SK-N-SH (cell line): ENCODE measurements around the gene HPCAL4. TPM values are rescaled to one million over a fixed set of nuclear protein-coding genes. Genes with fewer than 3 reads are reported as not detected.

Source experiments
- CTCF ChIA-PET: fragments of 300-600, 350-600 bp; formaldehyde crosslinking; extraction: SDS; loops from one replicate; lab custom pipeline; 2021; lab: Yijun Ruan, JAX
- POLR2A ChIA-PET: fragments of 350-600 bp; sonication (Branson Sonifier 250); formaldehyde crosslinking; extraction: SDS; loops from one replicate; lab custom pipeline; 2020; ENCODE audit warnings: antibody characterized with exemption, inconsistent platforms; lab: Yijun Ruan, JAX
- DNase-seq: peaks from one replicate; pipeline ENCODE4 v3.0.0; 2012
- H2AFZ ChIP-seq: fragments of 200-600 bp; sonication (generic); 2 replicates; pipeline ENCODE4 v1.8.1; 2016; ENCODE audit warnings: antibody characterized with exemption, mild to moderate bottlenecking, low read depth
- H3F3A ChIP-seq: fragments of 200-600 bp; sonication (generic); replicated peaks from 2 replicates; pipeline ENCODE3; 2016; ENCODE audit warnings: antibody characterized with exemption, mild to moderate bottlenecking; ENCODE audit not compliant: insufficient read depth
- H3K27ac ChIP-seq, 2 experiments: fragments of 200-500 bp in 1 of 2; fragments of 200-600 bp in 1 of 2; sonication (Bioruptor generic) in 1 of 2; sonication (generic), shearing (Covaris generic) in 1 of 2; 2 replicates each; pipeline versions ENCODE4 v1.5.1 to v1.6.1; 2014 to 2016; ENCODE audit warnings: low read depth in 2 of 2, inconsistent platforms in 1 of 2, low read length in 1 of 2, mild to moderate bottlenecking in 1 of 2, mixed read lengths in 1 of 2
- H3K27me3 ChIP-seq: fragments of 200-600 bp; sonication (generic), shearing (Covaris generic); 2 replicates; pipeline ENCODE4 v1.6.1; 2016; ENCODE audit warnings: mixed run types; ENCODE audit not compliant: insufficient read depth
- H3K36me3 ChIP-seq, 2 experiments: fragments of 200-500 bp in 1 of 2; fragments of 200-600 bp in 1 of 2; sonication (Bioruptor generic) in 1 of 2; sonication (generic) in 1 of 2; replicated peaks in 1 of 2; 2 replicates each; pipeline versions ENCODE3 to v1.5.1; 2014 to 2016; ENCODE audit warnings: low read length in 1 of 2, mild to moderate bottlenecking in 1 of 2; ENCODE audit not compliant: insufficient read depth in 2 of 2, control insufficient read depth in 1 of 2
- H3K4me1 ChIP-seq, 2 experiments: fragments of 200-500 bp in 1 of 2; fragments of 200-600 bp in 1 of 2; sonication (Bioruptor generic) in 1 of 2; sonication (generic), shearing (Covaris generic) in 1 of 2; 2 replicates each; pipeline versions ENCODE4 v1.5.1 to v1.6.1; 2014 to 2016; ENCODE audit warnings: low read depth in 1 of 2, low read length in 1 of 2, mixed run types in 1 of 2; ENCODE audit not compliant: insufficient read depth in 2 of 2, control insufficient read depth in 1 of 2
- H3K4me2 ChIP-seq: fragments of 200-600 bp; sonication (generic), shearing (Covaris generic); 2 replicates; pipeline ENCODE4 v1.6.1; 2017; ENCODE audit warnings: mixed run types
- H3K4me3 ChIP-seq, 2 experiments: fragments of 200-500 bp in 1 of 2; fragments of 200-600 bp in 1 of 2; sonication (Bioruptor generic) in 1 of 2; sonication (generic), shearing (Covaris generic) in 1 of 2; 2 replicates each; pipeline versions ENCODE4 v1.5.1 to v1.8.1; 2014 to 2016; ENCODE audit warnings: low read depth in 2 of 2, inconsistent platforms in 1 of 2, low read length in 1 of 2, mild to moderate bottlenecking in 1 of 2, mixed read lengths in 1 of 2, moderate library complexity in 1 of 2
- H3K79me2 ChIP-seq: fragments of 200-600 bp; sonication (generic); 2 replicates; pipeline ENCODE4 v1.8.1; 2017; ENCODE audit warnings: mild to moderate bottlenecking; ENCODE audit not compliant: insufficient read depth
- H3K9ac ChIP-seq: fragments of 200-600 bp; sonication (generic); 2 replicates; pipeline ENCODE4 v1.6.1; 2017; ENCODE audit warnings: mixed run types
- H3K9me2 ChIP-seq: fragments of 200-600 bp; sonication (generic); 2 replicates; pipeline ENCODE4 v1.6.1; 2017; ENCODE audit warnings: mixed run types
- H3K9me3 ChIP-seq: fragments of 200-600 bp; sonication (generic); 2 replicates; pipeline ENCODE4 v1.6.1; 2017; ENCODE audit warnings: mixed run types, mild to moderate bottlenecking, moderate library complexity
- H4K20me1 ChIP-seq: fragments of 200-600 bp; sonication (generic); 2 replicates; pipeline ENCODE4 v1.6.1; 2017; ENCODE audit warnings: mild to moderate bottlenecking, mixed run types; ENCODE audit not compliant: insufficient read depth
- CHD2 ChIP-seq: fragments of 150-350 bp; IDR thresholded peaks from 2 replicates; pipeline ENCODE4 v1.6.1; 2018; ENCODE audit warnings: low read length; ENCODE audit not compliant: partially characterized antibody
- EP300 ChIP-seq, 2 experiments: IDR thresholded peaks; 2 replicates each; pipeline versions ENCODE4 v1.4.0 to v1.6.1; 2012; ENCODE audit warnings: borderline replicate concordance in 1 of 2, low read depth in 1 of 2, low read length in 1 of 2
- FOSL2 ChIP-seq: IDR thresholded peaks from 2 replicates; pipeline ENCODE4 v1.4.0; 2012; ENCODE audit warnings: low read depth, mild to moderate bottlenecking, moderate library complexity, borderline replicate concordance
- FOXJ3 ChIP-seq: sonication (generic); formaldehyde crosslinking; IDR thresholded peaks from 2 replicates; pipeline ENCODE4 v1.5.1; 2020; ENCODE audit warnings: mild to moderate bottlenecking, missing genetic modification reagents
- GABPA ChIP-seq: IDR thresholded peaks from 2 replicates; pipeline ENCODE4 v1.4.0; 2012; ENCODE audit warnings: low read depth, mild to moderate bottlenecking
- GATA2 ChIP-seq: sonication (generic); formaldehyde crosslinking; IDR thresholded peaks from 2 replicates; pipeline ENCODE4 v1.5.0; 2020; ENCODE audit warnings: mild to moderate bottlenecking, missing genetic modification reagents
- MXI1 ChIP-seq: IDR thresholded peaks from 2 replicates; pipeline ENCODE4 v1.6.1; 2012; ENCODE audit warnings: mild to moderate bottlenecking, low read depth, low read length, improper control_type of control experiment
- NFIC ChIP-seq: IDR thresholded peaks from 2 replicates; pipeline ENCODE4 v1.4.0; 2012; ENCODE audit warnings: borderline replicate concordance
- NRF1 ChIP-seq: IDR thresholded peaks from 2 replicates; pipeline ENCODE4 v1.6.1; 2012; ENCODE audit warnings: low read depth, mild to moderate bottlenecking, low read length
- POLR2AphosphoS5 ChIP-seq: IDR thresholded peaks from 2 replicates; pipeline ENCODE4 v1.6.1; 2012; ENCODE audit warnings: low read depth, low read length
- RAD21 ChIP-seq: IDR thresholded peaks from 2 replicates; pipeline ENCODE4 v1.6.1; 2012; ENCODE audit warnings: mild to moderate bottlenecking, low read length
- RCOR1 ChIP-seq: fragments of 150-350 bp; IDR thresholded peaks from 2 replicates; pipeline ENCODE4 v1.6.1; 2017; ENCODE audit warnings: antibody characterized with exemption, low read length
- RXRA ChIP-seq: IDR thresholded peaks from 2 replicates; pipeline ENCODE4 v1.4.0; 2012; ENCODE audit warnings: low read depth, mild to moderate bottlenecking, borderline replicate concordance
- TCF12 ChIP-seq: IDR thresholded peaks from 2 replicates; pipeline ENCODE4 v1.4.0; 2012
- WGBS: methylation state at CpG from one replicate; pipeline ENCODE4 v1.1.6; 2017; ENCODE audit warnings: low lambda C conversion rate; 5-methylcytosine and 5-hydroxymethylcytosine counted together
- polyA plus RNA-seq, 3 experiments: library from polyadenylated mRNA; depleted of rRNA; stranded (reverse); fragments of >200 nt; gene quantifications; 2 replicates each; pipeline ENCODE4 v1.2.3, GENCODE V29; 2012
- TF ChIP-seq, protein P1 (sequence below): fragments of 150-350 bp; IDR thresholded peaks from 2 replicates; pipeline ENCODE4 v1.6.1; 2017; ENCODE audit warnings: antibody characterized with exemption, low read length, low read depth, borderline replicate concordance
- TF ChIP-seq, protein P2 (sequence below): IDR thresholded peaks from 2 replicates; pipeline ENCODE4 v1.4.0; 2012; ENCODE audit warnings: low read depth
- TF ChIP-seq, protein P3 (sequence below): fragments of 150-350 bp; IDR thresholded peaks from 2 replicates; pipeline ENCODE4 v1.6.1; 2016; ENCODE audit warnings: mild to moderate bottlenecking, low read depth, low read length

HPCAL4 gene
- polyA plus RNA-seq, 1 of the 3 experiments (the other 2 are of a cell fraction): 0.15 TPM

- no peak for DNase-seq
- TF ChIP-seq, protein P1, sequence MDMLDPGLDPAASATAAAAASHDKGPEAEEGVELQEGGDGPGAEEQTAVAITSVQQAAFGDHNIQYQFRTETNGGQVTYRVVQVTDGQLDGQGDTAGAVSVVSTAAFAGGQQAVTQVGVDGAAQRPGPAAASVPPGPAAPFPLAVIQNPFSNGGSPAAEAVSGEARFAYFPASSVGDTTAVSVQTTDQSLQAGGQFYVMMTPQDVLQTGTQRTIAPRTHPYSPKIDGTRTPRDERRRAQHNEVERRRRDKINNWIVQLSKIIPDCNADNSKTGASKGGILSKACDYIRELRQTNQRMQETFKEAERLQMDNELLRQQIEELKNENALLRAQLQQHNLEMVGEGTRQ: no peak
- TF ChIP-seq NRF1: no peak
- TF ChIP-seq POLR2AphosphoS5: no peak
- TF ChIP-seq NFIC: no peak
- TF ChIP-seq MXI1: no peak
- TF ChIP-seq TCF12: no peak
- no peak for TF ChIP-seq FOXJ3 (CRISPR knock-in tag)
- TF ChIP-seq GATA2 (CRISPR knock-in tag): no peak
- Histone ChIP-seq H2AFZ (no peak overlapping the region), H3F3A (peaks cover 8% of the 10 kb centered on the region), H3K79me2 (no peaks in the 10 kb centered on the region), H4K20me1 (no peaks in the 10 kb centered on the region), H3K27ac (no peak overlapping the region; a peak in 1 of 4 replicates), H3K27me3 (no peaks in the 10 kb centered on the region), H3K36me3 (no peaks in the 10 kb centered on the region), H3K4me1 (peaks cover 4 to 21% of the 10 kb centered on the region in 2 experiments; a peak in 3 of 4 replicates), H3K9me2 (no peaks in the 10 kb centered on the region), H3K9ac (no peak overlapping the region), H3K4me3 (no peak overlapping the region), H3K9me3 (no peaks in the 10 kb centered on the region), H3K4me2 (no peak overlapping the region)
- WGBS: 65% methylated on average over 3 of the region's 3 CpGs
- CTCF ChIA-PET: interaction anchor here (1.1 to 4.2 kb wide), 3 partner anchors 15 to 33 kb away, joined by 6 to 22 read pairs (median 18); no protein-coding TSS in a partner anchor
- POLR2A ChIA-PET: no interaction called here
These were observed 52.3 kb downstream of the HPCAL4 start for GRCh38 chr1:39638965-39639304.

DNA sequence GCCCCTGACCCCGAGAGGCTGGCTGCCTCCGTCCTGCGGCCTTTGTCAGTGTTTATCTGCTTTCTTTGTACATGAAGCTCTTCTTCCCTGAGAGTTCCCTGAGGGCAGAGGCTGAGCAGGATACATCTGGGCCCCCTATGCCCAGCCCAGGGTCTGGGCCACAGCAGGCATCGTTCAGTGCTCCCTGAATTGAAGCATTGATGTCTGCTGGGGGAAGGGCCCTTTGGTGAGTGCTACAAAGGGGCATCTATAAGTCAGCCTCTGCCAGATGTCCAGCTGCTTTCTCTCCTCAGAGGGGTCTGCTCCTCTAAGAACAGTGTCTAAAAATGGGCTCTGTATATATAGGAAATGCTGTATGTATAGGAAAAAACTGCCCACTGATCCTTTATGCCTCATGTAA is 53.9 kb downstream of the HPCAL4 start:
- Histone ChIP-seq H2AFZ (no peak overlapping the region), H3K4me3 (no peak overlapping the region), H3K4me1 (peaks cover 0 to 16% of the 10 kb centered on the region in 2 experiments; a peak in 3 of 4 replicates), H3K9me3 (no peaks in the 10 kb centered on the region), H3K79me2 (no peaks in the 10 kb centered on the region), H3K27me3 (no peaks in the 10 kb centered on the region), H3K4me2 (no peak overlapping the region)
- peak; percentile 79 for DNase-seq
- CTCF ChIA-PET: interaction anchor here (0.7 to 4.2 kb wide), 5 partner anchors 14 to 31 kb away, joined by 3 to 22 read pairs (median 6); no protein-coding TSS in a partner anchor
- TF ChIP-seq RCOR1 (peak; percentile 7; the same call in 1 of the 2 replicates), NFIC (no peak), RXRA (no peak), FOSL2 (no peak), CHD2 (peak; percentile 7), FOXJ3 (CRISPR knock-in tag) (0 out of 2 replicates have a peak, but pooled peaks have one; percentile 38), EP300 (IDR thresholded peaks at IDR 0.05; ENCODE audit: borderline replicate concordance in 1 of 2, low read depth in 1 of 2, low read length in 1 of 2) (0 out of 4 replicates have a peak, but pooled peaks of 1 of the 2 experiments have one; percentile 35), GABPA (no peak), RAD21 (0 out of 2 replicates have a peak, but pooled peaks have one; percentile 9)
- TF ChIP-seq, protein P2, sequence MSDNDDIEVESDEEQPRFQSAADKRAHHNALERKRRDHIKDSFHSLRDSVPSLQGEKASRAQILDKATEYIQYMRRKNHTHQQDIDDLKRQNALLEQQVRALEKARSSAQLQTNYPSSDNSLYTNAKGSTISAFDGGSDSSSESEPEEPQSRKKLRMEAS: no peak
- TF ChIP-seq, protein P3, sequence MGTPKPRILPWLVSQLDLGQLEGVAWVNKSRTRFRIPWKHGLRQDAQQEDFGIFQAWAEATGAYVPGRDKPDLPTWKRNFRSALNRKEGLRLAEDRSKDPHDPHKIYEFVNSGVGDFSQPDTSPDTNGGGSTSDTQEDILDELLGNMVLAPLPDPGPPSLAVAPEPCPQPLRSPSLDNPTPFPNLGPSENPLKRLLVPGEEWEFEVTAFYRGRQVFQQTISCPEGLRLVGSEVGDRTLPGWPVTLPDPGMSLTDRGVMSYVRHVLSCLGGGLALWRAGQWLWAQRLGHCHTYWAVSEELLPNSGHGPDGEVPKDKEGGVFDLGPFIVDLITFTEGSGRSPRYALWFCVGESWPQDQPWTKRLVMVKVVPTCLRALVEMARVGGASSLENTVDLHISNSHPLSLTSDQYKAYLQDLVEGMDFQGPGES: no peak
- TF ChIP-seq, all 33 proteins: peak for 5
- Histone ChIP-seq H3K9ac (no peak overlapping the region), H3F3A (no peaks in the 10 kb centered on the region), H3K9me2 (no peaks in the 10 kb centered on the region), H3K36me3 (no peaks in the 10 kb centered on the region), H3K27ac (peak overlapping the region in 1 of 2 experiments; percentile 83; a peak in 2 of 4 replicates), H4K20me1 (no peaks in the 10 kb centered on the region)
- 42% methylated on average over 2 of the region's 4 CpGs for WGBS
- POLR2A ChIA-PET: interaction anchor here (0.8 to 1.4 kb wide), 3 partner anchors 19 to 29 kb away, joined by 3 to 4 read pairs (median 3); no protein-coding TSS in a partner anchor
